Thyroid gland (tissue), 4 donors: ENCODE measurements around the gene ADCY10.

Experiments
- CTCF ChIP-seq, 6 experiments: fragments of 200-600 bp in 3 of 6; fragments of 450-650 bp in 3 of 6; sonication (generic) in 3 of 6; IDR thresholded peaks; one replicate each; pipeline ENCODE4 v1.5.1; 2016 to 2019; ENCODE audit warnings: antibody characterized with exemption in 6 of 6, mild to moderate bottlenecking in 2 of 6, inconsistent platforms in 1 of 6, moderate library complexity in 1 of 6
- POLR2A ChIP-seq, 2 donors: fragments of 450-650 bp; IDR thresholded peaks; one replicate each; pipeline ENCODE4 v1.6.1; 2017; ENCODE audit warnings: antibody characterized with exemption in 2 of 2, mild to moderate bottlenecking in 2 of 2, moderate library complexity in 1 of 2

GRCh38 chr1:167829868-167830267, 84.1 kb downstream of the ADCY10 start:
- TF ChIP-seq CTCF (IDR thresholded peaks at IDR 0.05) (no peak), POLR2A (IDR thresholded peaks at IDR 0.05) (no peak)
